DMS114 treated with DMSO at 0.1 percent for 48 hours (cell line): ENCODE measurements around the gene PRPF31.

Experiments used
- DNase-seq: peaks from one replicate; lab custom pipeline; 2025; ENCODE audit not compliant: unreplicated experiment; lab: John Stamatoyannopoulos, UW

The PRPF31 gene

DNA sequence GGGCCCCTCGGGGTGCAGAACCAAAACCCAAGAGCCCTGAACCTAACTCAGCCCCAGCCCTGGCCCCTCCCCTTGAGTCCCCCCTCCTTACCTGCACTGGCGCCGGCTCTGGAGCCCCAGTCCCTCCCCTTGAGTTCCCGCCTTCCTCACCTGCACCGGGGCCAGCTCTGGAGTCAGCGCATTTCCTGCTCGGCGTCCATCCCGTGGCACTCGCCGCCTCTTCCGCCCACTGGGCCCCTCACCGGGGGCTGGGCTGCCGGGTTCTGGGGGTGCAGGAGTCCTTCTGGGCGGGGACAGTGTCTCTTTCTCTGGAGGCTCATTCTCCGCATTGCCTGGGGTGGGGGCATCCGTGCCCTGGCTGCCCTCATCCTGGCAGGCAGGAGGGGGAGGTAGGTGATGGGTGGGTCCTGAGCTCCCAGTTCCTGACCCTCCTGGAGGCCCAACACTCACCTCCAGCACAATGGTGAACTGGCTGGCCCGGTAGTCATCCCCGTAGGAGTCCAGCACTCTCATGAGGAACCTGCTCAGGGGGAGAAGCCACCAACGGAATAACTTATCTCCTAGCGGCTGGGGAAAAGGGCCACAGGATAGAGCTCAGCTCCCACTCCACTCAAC lies 7.6 kb upstream of the PRPF31 start:
- DNase-seq = no peak

DNA sequence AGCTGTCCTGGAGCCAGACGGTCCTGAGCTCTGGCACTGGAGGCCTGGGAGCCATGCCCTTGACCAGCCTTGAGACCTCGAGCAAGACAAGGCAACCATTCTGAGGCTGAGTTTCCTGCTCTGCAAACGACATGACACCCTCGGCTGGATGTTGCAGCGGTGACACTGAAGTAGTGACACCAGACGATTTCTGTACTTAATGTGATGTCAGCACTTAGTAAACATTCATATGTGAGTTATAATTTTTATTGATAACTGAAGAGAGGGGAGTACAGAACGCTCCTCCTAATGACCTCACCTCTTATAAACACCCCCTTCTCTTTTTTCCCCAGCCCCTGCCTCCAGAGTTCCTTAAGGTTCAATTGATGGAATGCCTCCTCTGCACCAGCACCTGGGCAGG lies 7.1 kb upstream of the PRPF31 start:
- DNase-seq = no peak

DNA sequence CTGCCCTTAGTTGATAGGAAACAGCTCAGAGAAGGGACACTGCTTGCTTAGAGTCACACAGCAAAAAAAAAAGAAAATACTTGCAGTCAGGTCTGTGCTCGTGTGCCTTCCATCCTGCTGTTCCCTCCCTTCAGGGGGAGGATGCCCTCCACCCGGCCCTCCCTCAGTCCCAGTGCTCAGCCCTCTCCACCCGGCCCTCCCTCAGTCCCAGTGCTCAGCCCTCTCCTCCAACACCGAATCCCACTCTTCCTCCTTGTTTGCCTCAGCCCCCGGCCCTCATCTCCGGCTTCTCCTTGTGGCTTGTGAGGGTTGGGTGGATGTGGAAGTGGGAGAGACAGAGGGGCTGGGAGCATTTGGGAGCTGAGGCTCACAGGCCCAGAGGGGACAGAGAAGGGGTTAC lies 5.9 kb upstream of the PRPF31 start:
- no peak for DNase-seq

DNA sequence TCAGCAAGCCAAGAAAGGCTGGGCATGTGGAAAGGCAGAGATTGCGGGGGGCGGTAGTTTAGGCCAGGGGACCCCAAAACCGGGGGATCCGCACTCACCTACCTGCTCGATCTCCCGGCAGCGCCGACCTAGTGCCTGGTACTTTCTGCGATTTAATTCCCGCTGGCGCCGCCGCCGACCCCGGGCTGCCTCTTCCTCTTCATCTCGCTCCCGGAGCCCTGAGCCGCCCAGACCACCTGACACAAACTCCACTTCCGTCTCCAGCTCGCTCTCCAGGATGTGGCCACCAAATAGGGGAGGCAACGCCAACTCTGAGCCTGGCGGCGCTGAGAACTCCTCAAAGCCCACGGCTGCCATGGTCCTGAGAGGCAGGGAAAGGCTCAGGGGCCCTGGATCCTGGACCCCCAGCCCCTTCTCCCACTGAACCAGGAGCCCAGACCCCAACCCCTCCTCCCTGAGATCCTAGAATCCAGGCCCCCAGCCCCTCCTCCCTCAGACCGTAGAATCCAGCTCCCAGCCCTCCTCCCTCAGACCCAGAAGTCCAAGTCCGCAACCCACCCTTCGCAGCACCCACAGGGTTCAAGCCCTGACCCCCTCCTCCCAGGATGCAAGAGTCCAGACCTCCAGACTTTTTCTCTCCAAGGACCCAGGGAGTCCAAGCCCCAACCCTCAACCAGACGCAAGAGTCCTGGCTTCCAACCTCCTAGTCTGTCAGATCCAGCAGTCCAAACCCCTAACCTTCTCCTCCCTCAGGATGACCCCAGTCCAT lies 1.0 kb upstream of the PRPF31 start:
- DNase-seq = peak; percentile 54

DNA sequence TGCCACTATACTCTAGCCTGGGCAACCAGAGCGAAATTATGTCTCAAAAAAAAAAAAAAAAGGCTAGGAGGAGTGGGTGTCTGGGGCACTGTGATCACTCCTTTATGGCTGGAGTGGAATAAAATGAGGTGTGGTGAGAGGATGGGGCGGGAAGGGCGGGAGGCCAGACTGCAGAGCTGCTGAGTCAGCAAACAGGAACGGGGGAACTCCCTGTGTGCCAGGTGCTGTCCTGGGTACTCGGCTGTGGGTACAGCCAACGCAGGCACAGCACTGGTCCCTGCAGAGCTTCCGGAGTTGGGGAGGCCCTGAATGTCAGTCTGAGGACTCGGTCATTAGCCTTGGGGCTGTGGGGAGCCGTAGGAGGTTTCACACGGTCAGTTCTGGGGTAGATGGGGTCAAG lies 5.7 kb downstream of the PRPF31 start:
- no peak for DNase-seq

DNA sequence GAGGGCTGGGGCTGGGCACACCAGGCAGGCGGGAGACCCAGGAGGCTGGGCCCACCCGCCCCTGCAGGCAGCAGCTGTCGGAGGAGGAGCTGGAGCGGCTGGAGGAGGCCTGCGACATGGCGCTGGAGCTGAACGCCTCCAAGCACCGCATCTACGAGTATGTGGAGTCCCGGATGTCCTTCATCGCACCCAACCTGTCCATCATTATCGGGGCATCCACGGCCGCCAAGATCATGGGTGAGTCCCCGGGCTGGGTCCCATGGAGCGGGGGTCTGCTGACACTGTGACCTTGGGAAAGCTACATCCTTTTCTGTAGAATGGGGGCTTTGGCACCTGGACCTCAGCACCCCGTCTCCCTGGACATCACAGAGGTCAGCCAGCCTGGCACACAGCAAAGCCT lies 8.1 kb downstream of the PRPF31 start:
- DNase-seq = no peak

DNA sequence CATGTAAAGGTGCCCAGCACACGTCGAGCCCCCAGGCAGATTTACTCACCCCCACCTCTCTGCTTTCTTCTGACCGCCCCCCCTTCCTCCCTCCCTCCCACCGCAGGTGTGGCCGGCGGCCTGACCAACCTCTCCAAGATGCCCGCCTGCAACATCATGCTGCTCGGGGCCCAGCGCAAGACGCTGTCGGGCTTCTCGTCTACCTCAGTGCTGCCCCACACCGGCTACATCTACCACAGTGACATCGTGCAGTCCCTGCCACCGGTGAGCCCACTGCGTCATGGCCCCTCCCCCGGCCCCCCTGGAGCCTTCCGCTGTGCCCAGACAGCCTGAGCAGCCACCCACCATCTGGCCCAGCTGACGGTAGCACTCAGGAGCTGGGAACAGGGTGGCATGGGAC lies 8.8 kb downstream of the PRPF31 start:
- DNase-seq = no peak

DNA sequence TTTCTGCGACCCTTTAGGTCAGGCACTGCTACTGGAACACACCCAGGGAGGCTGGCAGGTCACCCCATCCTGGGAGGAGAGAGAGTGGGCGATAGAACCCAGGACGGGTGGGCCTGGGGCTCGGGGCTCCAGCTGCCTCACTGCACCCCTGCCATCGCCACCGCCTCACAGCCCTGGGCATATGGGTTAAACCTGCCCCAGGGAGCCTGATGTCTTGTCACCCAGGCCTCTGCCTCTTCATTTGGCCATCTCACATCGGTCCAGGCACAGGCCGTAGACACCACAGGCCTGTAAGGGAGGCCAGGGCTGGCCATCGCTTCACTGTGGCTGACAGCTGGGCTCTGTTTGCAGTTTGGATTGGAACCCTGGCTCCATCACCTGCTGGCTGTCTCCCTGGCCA lies 10.2 kb downstream of the PRPF31 start:
- no peak for DNase-seq

DNA sequence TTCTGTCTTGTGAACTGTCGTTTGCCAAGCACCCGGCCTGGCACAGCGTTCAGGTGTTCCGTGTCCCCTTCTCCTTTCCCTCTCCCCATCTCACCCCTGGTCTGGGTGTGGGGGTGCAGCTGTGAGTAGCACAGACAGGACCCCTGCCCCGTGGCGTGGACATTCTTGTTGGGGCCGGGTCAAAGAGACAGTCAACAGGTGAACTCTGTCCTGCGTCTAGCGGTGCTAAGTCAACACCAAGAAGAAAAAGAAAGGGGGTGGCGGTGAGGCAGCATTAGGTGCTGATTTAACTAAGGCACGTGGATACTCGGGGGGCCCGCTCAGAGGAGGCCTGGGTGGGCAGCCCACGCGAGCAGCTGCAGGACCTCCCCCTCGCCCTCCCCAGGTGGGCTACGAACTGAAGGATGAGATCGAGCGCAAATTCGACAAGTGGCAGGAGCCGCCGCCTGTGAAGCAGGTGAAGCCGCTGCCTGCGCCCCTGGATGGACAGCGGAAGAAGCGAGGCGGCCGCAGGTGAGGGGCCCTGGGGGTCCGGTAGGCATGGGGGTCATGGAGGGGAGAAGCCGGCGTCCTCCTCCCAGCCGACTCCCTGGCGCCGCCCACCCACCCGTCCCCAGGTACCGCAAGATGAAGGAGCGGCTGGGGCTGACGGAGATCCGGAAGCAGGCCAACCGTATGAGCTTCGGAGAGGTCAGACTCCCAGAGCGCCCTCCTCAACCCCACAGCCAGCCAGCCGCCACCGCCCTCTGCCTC lies 12.3 kb downstream of the PRPF31 start:
- no peak for DNase-seq

DNA sequence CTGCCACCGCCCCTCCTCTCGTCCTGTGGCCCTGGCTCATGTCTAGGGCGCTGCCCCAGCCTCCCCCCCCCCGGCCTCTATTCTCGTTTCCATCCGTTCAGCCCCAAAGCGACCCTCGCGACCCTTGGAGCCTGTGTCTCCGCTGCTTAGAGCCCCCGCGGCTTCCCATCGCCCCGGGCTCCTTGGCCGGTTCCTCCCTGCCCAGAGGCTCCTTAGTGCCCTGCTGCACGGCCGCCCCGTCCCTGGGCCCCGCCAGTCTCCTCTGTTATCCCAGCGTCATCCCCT lies 12.8 kb downstream of the PRPF31 start:
- DNase-seq = no peak

DNA sequence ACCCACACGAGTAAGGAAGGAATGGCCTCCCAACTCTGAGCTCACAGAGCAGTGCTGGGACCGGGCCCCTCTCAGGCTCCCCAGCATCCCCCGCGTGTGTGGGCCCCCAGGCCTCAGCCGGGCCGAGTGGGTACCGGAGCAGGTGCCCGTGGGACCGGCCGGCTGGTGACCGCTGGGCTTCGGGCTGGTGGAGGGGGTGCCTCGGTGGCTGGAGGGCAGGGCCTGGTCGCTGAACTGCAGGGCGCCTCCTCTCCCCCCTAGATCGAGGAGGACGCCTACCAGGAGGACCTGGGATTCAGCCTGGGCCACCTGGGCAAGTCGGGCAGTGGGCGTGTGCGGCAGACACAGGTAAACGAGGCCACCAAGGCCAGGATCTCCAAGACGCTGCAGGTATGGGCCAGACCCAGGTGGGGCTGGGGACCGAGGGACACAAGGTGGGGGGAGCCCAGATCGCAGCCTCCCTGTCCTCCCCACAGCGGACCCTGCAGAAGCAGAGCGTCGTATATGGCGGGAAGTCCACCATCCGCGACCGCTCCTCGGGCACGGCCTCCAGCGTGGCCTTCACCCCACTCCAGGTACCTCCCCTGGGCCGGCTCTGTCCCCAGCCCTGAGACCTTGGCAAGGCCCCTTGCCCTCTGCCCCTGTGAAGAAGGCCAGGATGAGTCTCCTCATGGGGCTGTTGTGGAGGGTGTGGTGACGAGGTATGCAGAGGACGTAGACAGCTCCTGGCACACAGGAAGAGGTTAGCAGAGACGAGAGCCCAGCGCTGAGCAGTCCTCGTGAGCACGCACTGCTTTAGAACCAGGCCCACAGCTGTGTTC lies 13.5 kb downstream of the PRPF31 start:
- DNase-seq = no peak

DNA sequence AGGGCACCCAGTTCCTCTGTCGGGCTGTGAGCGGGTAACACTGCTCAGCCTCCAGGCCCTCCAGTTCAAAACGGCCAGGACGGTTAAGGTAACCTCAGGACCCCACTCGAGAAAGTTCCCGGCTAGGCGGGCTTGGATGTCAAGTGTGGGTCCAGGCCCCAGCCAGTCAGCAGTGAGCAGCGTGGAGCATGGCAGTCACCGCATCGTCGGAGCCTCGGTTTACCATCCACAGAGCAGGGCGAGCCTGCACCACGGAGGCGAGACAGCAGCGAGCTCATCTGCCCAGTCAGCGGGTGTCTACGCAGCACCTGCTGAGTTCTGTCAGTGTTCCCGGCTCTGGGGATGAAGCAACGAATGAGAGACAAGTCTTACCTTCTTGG lies 14.1 kb downstream of the PRPF31 start:
- no peak for DNase-seq

DNA sequence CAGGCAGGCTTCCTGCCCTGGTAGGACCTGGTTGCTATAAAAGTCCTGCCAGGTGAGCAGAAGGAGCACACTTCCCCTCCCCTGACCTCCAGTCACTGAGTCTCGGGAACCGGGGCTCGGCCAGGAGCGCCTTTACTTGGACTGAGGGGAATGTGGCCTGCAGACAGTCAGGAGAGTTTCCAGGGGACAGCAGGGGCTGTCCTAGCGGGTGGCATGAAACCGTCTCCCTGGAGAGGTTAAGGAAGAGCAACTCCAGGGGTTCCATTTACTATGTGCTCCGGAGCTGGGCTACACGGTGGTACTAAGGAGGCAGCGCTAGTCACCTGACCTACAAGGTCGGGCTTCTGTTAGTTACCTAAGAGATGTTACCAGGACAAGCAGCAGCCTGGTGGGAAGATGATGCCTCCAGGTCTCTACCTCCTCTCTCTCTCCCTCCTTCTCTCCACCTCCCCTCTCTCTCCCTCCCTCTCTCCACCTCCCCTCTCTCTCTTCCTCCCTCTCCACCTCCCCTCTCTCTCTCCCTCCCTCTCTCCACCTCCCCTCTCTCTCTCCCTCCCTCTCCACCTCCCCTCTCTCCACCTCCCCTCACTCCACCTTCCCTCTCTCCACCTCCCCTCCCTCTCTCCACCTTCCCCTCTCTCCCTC lies 17.9 kb downstream of the PRPF31 start:
- no peak for DNase-seq

DNA sequence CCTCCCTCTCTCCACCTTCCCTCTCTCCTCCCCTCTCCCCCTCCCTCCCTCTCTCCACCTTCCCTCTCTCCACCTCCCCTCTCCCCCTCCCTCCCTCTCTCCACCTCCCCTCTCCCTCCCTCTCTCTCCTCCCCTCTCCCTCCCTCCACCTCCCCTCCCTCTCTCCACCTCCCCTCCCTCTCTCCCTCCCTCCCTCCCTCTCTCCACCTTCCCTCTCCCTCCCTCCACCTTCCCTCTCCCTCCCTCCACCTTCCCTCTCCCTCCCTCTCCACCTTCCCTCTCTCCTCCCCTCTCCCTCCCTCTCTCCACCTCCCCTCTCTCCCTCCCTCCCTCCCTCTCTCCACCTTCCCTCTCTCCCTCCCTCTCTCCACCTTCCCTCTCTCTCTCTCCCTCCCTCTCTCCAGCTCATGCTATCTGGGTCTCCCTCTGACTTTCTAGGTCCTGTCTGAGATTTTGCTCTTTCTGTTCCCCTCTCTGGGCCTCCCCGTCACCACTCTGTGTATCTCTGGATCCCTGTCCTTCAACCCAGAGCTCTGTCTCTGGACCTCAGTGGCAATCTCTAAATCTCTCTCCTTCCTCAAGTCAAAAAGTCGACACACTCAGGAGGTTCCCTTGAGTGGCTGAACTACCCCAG lies 18.5 kb downstream of the PRPF31 start:
- DNase-seq = no peak

DNA sequence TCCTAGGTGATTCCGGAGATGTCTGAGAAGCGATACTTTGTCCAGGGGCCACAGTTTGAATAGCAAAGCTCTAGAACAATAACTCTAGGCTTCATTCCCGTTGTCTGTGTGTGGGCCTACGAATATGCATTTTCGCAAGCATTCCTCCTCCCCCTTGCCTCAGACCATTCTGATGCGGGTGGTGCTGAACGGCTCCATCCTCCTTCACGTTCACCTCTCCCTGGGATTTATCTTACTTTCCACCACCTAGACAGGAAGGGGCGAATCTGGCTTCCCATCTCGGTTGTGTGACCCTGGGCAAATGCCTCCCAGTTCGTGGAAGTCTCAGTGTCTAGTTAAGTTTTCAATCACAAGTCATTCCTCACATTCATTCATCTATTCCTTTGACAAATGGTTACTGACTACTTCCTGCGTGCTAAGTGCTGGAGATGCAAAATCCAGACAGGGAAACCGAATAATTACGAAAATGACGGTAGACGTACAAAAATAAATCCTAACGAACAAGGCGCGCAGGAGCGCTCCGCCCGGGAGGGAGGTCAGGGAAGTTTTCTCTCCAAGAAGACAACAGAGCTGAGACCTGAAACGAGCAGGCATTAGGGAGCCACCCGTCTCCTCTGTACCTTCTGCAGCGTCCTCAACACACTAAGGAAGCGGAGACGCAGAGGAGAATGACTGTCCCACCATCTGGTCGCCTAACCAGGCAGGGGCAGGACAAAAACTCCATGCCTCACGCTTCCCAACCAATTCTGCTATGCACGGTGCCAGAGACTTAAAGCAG lies 20.7 kb downstream of the PRPF31 start:
- DNase-seq = peak; percentile 53

DNA sequence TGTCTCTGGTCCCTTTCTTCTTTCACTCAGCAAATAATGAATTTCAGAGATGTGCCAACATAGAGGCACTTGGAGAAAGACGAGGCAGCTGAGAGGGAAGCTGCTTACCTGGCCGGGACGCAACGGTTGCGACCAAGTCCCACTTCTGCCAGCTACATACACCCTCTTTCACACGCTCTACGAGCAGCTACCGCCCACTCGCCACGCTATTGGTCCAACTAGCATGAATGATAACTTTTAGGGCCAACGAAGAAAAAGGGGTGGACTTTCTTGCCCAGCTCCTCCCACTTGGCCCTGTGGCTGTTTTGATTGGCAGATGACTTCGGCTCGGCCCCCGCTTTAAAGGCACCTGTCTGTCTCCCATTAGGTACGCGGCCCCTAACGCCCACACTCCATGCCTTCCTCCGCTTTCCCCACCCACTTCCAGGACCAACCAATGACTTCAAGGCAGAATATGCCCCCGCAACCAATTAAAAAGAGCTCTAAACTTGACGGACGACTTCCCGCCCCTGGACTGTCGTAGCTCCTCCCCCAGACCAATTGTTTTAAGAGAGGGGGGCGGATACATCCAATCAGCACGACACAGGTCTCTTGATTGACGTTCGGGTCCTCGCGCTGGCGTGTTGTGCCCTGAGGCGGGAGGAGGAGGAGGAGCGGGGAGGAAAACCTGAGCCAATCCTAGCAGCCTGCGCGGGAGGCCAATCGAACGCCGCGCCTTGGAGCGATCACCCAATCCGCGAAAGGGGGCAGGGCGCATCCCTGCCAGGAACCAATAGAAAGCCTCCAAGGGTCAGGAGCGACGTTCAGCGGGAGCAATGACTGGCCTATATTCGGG lies 21.5 kb downstream of the PRPF31 start:
- peak; percentile 100 for DNase-seq

DNA sequence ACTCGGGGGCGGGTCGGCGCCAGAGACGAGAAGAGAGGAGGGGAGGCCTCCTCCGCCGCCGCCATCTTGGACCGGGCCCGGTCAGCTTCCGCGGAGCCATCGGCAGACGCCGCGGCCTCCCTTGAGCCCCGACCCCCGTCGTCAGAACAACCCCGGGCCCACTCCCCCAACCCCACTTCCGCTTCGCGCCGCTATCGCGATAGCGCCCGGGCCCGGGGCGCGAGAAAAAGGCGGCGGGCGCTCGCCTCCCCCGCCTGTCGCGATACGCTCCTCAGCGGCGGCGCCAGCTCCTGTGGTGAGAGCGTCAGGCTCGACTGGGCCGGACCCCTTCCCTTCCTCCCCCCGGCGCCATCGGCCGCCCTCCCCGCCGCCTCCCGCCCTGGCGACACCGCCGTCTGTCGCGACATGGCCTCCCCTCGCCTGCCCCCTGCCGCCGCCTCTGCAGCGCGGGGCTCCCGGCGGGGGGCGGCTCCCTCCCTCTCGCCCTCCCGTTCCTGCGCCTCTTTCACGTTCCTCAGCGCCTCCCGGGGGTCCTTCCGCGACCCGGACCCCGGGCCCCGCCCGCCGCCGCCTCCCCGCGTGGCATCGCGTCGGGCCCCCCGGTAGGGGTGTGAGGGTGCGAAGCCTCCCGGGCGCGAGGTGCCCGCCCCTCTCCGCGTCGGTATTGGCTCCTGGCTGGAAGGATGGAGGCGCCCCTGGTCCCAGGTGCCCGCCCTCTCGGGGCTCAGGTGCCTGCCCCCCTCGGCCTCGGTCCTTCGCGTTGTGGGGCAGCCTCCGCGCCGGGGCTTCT lies 22.3 kb downstream of the PRPF31 start, which contains the start of gene CNOT3:
CNOT3 (plus strand) TSS at position 64 of the 790 bp plus-strand sequence. CDS start 5,217 bp downstream, outside the sequence.
- no peak for DNase-seq
